Neural cell (in vitro differentiated cells): Measurements from ENCODE around the gene BPIFB4. TPM values are rescaled to one million over a fixed set of nuclear protein-coding genes. Genes with fewer than 3 reads are reported as not detected.

Experiments
- H2AFZ ChIP-seq: fragments of 200-600, 300-800 bp; sonication (generic), shearing (Covaris generic); 2 replicates; pipeline ENCODE4 v1.6.0; 2014; ENCODE audit warnings: low read depth, mild to moderate bottlenecking, antibody characterized with exemption, low read length, moderate library complexity
- H3F3A ChIP-seq: fragments of 200-600 bp; shearing (Covaris generic); 2 replicates; pipeline ENCODE4 v1.6.1; 2016; ENCODE audit warnings: mild to moderate bottlenecking, moderate library complexity, mixed read lengths, antibody characterized with exemption, low read length; ENCODE audit not compliant: insufficient read depth, poor library complexity, severe bottlenecking
- H3K27ac ChIP-seq: fragments of 200-600, 300-800 bp; sonication (generic), shearing (Covaris generic); 2 replicates; pipeline ENCODE4 v1.5.1; 2014; ENCODE audit warnings: mild to moderate bottlenecking, low read length, moderate library complexity
- H3K27me3 ChIP-seq: fragments of 300-800, 200-600 bp; sonication (generic), shearing (Covaris generic); 2 replicates; pipeline ENCODE4 v1.6.0; 2014; ENCODE audit warnings: mild to moderate bottlenecking, low read depth, low read length, moderate library complexity; ENCODE audit not compliant: insufficient read depth
- H3K36me3 ChIP-seq: fragments of 300-800, 200-600 bp; sonication (generic), shearing (Covaris generic); 2 replicates; pipeline ENCODE4 v1.5.1; 2014; ENCODE audit warnings: mild to moderate bottlenecking, antibody characterized with exemption, low read length, moderate library complexity; ENCODE audit not compliant: insufficient read depth
- H3K4me2 ChIP-seq: fragments of 300-800, 200-600 bp; sonication (generic), shearing (Covaris generic); 2 replicates; pipeline ENCODE4 v1.6.0; 2014; ENCODE audit warnings: mild to moderate bottlenecking, low read length
- H3K4me3 ChIP-seq: fragments of 300-800, 200-600 bp; sonication (generic), shearing (Covaris generic); 2 replicates; pipeline ENCODE4 v1.5.1; 2014; ENCODE audit warnings: mild to moderate bottlenecking, low read length, moderate library complexity
- H3K79me2 ChIP-seq: fragments of 200-600 bp; shearing (Covaris generic); replicated peaks from 2 replicates; pipeline ENCODE4 v1.6.0; 2014; ENCODE audit warnings: mild to moderate bottlenecking, low read length, moderate library complexity; ENCODE audit not compliant: insufficient read depth
- H3K9ac ChIP-seq: fragments of 300-800, 200-600 bp; sonication (generic), shearing (Covaris generic); 2 replicates; pipeline ENCODE4 v1.6.1; 2016; ENCODE audit warnings: mild to moderate bottlenecking, low read length, mixed read lengths
- H3K9me2 ChIP-seq: fragments of 200-600 bp; shearing (Covaris generic); 2 replicates; pipeline ENCODE4 v1.6.1; 2016; ENCODE audit warnings: mild to moderate bottlenecking, low read length, mixed read lengths; ENCODE audit not compliant: insufficient read depth
- H3K9me3 ChIP-seq: fragments of 200-600, 300-800 bp; sonication (generic), shearing (Covaris generic); 2 replicates; pipeline ENCODE4 v1.6.1; 2016; ENCODE audit warnings: mild to moderate bottlenecking, mixed run types, low read length, moderate library complexity, mixed read lengths
- H4K20me1 ChIP-seq: fragments of 200-600 bp; shearing (Covaris generic); 2 replicates; pipeline ENCODE4 v1.6.1; 2016; ENCODE audit warnings: mild to moderate bottlenecking, mixed run types; ENCODE audit not compliant: insufficient read depth
- EP300 ChIP-seq: fragments of 450-650 bp; conservative IDR thresholded peaks from 2 replicates; pipeline ENCODE4 v1.6.1; 2014; ENCODE audit warnings: antibody characterized with exemption, mild to moderate bottlenecking, moderate library complexity; ENCODE audit not compliant: poor library complexity, severe bottlenecking
- EZH2 ChIP-seq: fragments of 200-600, 300-800 bp; shearing (Covaris generic), sonication (generic); IDR thresholded peaks from 2 replicates; pipeline ENCODE4 v1.6.1; 2014; ENCODE audit warnings: antibody characterized with exemption, low read length, borderline replicate concordance, mild to moderate bottlenecking; ENCODE audit not compliant: insufficient read depth, poor library complexity, severe bottlenecking
- MXI1 ChIP-seq: fragments of 450-650 bp; conservative IDR thresholded peaks from 2 replicates; pipeline ENCODE4 v1.6.1; 2014; ENCODE audit warnings: antibody characterized with exemption, mild to moderate bottlenecking; ENCODE audit not compliant: poor library complexity, severe bottlenecking
- POLR2AphosphoS5 ChIP-seq: IDR thresholded peaks from 2 replicates; pipeline ENCODE4 v1.6.1; 2012
- RAD21 ChIP-seq: fragments of 450-650 bp; conservative IDR thresholded peaks from 2 replicates; pipeline ENCODE4 v1.6.1; 2014; ENCODE audit warnings: antibody characterized with exemption, mild to moderate bottlenecking, moderate library complexity
- SMC3 ChIP-seq: fragments of 450-650 bp; conservative IDR thresholded peaks from 2 replicates; pipeline ENCODE4 v1.6.1; 2014; ENCODE audit warnings: antibody characterized with exemption, mild to moderate bottlenecking, moderate library complexity; ENCODE audit not compliant: poor library complexity
- TAF1 ChIP-seq: IDR thresholded peaks from 2 replicates; pipeline ENCODE4 v1.6.1; 2012; ENCODE audit warnings: low read depth
- polyA plus RNA-seq: library from polyadenylated mRNA; depleted of rRNA; stranded (reverse); fragments of >200 nt; gene quantifications from 2 replicates; pipeline ENCODE4 v1.2.3, GENCODE V29; 2014
- TF ChIP-seq, protein P1 (sequence below): IDR thresholded peaks from 2 replicates; pipeline ENCODE4 v1.6.1; 2012; ENCODE audit warnings: borderline replicate concordance
- TF ChIP-seq, protein P2 (sequence below): fragments of 450-650 bp; IDR thresholded peaks from 2 replicates; pipeline ENCODE4 v1.5.1; 2014; ENCODE audit warnings: antibody characterized with exemption, mild to moderate bottlenecking, moderate library complexity; ENCODE audit not compliant: poor library complexity, severe bottlenecking

Gene BPIFB4
- polyA plus RNA-seq, 1 donor from 2014 or later, result not detected

DNA sequence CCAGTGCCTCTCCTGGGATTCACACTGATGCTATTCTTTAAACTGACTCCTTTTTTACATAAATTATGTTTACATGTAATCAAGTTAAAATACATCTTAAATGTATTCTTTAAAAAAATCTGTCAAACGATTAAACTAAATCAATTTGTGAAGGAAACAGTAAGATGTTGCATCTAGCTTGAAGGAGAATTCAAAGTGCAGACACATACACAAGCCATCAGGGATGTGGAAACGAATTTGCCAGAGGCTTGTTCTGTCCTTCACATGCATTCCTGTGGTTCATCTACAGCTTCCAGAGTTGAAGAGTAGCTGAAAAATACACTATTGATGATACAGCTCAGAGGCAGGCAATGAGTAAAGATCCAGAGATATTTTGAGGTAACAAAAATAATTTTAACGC is 33.0 kb upstream of the BPIFB4 start:
- no peak overlapping the region for H2AFZ ChIP-seq
- H3K4me2 ChIP-seq, result no peak overlapping the region
- no peaks in the 10 kb centered on the region for H3K9me3 ChIP-seq
- H3K36me3 ChIP-seq, result no peaks in the 10 kb centered on the region
- no peak overlapping the region for H3K9ac ChIP-seq
- no peak overlapping the region for H3K27ac ChIP-seq
- H3K79me2 ChIP-seq, result no peaks in the 10 kb centered on the region
- TF ChIP-seq EZH2 (no peak), RAD21 (no peak), TAF1 (no peak), POLR2AphosphoS5 (no peak), SMC3 (no peak), MXI1 (no peak), EP300 (no peak)
- TF ChIP-seq, protein P1, sequence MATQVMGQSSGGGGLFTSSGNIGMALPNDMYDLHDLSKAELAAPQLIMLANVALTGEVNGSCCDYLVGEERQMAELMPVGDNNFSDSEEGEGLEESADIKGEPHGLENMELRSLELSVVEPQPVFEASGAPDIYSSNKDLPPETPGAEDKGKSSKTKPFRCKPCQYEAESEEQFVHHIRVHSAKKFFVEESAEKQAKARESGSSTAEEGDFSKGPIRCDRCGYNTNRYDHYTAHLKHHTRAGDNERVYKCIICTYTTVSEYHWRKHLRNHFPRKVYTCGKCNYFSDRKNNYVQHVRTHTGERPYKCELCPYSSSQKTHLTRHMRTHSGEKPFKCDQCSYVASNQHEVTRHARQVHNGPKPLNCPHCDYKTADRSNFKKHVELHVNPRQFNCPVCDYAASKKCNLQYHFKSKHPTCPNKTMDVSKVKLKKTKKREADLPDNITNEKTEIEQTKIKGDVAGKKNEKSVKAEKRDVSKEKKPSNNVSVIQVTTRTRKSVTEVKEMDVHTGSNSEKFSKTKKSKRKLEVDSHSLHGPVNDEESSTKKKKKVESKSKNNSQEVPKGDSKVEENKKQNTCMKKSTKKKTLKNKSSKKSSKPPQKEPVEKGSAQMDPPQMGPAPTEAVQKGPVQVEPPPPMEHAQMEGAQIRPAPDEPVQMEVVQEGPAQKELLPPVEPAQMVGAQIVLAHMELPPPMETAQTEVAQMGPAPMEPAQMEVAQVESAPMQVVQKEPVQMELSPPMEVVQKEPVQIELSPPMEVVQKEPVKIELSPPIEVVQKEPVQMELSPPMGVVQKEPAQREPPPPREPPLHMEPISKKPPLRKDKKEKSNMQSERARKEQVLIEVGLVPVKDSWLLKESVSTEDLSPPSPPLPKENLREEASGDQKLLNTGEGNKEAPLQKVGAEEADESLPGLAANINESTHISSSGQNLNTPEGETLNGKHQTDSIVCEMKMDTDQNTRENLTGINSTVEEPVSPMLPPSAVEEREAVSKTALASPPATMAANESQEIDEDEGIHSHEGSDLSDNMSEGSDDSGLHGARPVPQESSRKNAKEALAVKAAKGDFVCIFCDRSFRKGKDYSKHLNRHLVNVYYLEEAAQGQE, result no peak
- TF ChIP-seq, protein P2, sequence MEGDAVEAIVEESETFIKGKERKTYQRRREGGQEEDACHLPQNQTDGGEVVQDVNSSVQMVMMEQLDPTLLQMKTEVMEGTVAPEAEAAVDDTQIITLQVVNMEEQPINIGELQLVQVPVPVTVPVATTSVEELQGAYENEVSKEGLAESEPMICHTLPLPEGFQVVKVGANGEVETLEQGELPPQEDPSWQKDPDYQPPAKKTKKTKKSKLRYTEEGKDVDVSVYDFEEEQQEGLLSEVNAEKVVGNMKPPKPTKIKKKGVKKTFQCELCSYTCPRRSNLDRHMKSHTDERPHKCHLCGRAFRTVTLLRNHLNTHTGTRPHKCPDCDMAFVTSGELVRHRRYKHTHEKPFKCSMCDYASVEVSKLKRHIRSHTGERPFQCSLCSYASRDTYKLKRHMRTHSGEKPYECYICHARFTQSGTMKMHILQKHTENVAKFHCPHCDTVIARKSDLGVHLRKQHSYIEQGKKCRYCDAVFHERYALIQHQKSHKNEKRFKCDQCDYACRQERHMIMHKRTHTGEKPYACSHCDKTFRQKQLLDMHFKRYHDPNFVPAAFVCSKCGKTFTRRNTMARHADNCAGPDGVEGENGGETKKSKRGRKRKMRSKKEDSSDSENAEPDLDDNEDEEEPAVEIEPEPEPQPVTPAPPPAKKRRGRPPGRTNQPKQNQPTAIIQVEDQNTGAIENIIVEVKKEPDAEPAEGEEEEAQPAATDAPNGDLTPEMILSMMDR, result no peak
- H4K20me1 ChIP-seq, result no peaks in the 10 kb centered on the region
- H3K4me3 ChIP-seq, result no peak overlapping the region
- no peaks in the 10 kb centered on the region for H3F3A ChIP-seq
- no peaks in the 10 kb centered on the region for H3K27me3 ChIP-seq
- H3K9me2 ChIP-seq, result no peaks in the 10 kb centered on the region

DNA sequence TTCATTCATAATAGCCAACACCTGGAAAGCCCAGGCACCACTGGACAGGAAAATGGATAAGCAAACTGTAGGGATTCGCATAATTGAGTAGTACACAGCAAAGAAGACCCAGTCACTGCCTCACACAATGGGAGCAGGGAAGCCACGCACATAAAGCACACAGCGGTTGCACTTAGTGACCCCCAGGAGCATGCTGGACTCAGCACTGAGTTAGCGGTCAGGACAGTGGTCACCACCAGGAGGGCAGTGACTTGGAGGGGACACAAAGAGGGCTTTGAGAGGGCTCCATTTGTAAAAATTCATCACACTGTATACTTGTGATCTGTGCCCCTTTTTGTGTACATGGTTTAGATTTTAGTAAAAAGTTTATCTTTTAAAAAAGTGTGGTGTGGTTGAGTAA is 28.1 kb upstream of the BPIFB4 start:
- Histone ChIP-seq H2AFZ (no peak overlapping the region), H3K9me2 (no peaks in the 10 kb centered on the region), H3K4me3 (no peak overlapping the region), H3K9me3 (no peaks in the 10 kb centered on the region), H3K79me2 (no peaks in the 10 kb centered on the region), H3K4me2 (no peak overlapping the region), H3K9ac (no peak overlapping the region), H3K27ac (no peak overlapping the region), H4K20me1 (no peaks in the 10 kb centered on the region), H3K36me3 (no peaks in the 10 kb centered on the region), H3F3A (no peaks in the 10 kb centered on the region), H3K27me3 (no peaks in the 10 kb centered on the region)
- no peak for TF ChIP-seq EP300
- TF ChIP-seq EZH2, result no peak
- no peak for TF ChIP-seq RAD21
- TF ChIP-seq SMC3, result no peak
- no peak for TF ChIP-seq TAF1
- TF ChIP-seq MXI1, result no peak
- TF ChIP-seq, protein P2, result no peak
- no peak for TF ChIP-seq POLR2AphosphoS5
- TF ChIP-seq, protein P1, result no peak
